HG02623 (cell line): ENCODE measurements around the gene HOXB2.

Experiments used
- ATAC-seq: cut with Tn5 transposase; IDR thresholded peaks from one replicate; pipeline ENCODE4 v1.9.1; 2021; ENCODE audit warnings: moderate library complexity; ENCODE audit not compliant: unreplicated experiment

The HOXB2 gene

DNA sequence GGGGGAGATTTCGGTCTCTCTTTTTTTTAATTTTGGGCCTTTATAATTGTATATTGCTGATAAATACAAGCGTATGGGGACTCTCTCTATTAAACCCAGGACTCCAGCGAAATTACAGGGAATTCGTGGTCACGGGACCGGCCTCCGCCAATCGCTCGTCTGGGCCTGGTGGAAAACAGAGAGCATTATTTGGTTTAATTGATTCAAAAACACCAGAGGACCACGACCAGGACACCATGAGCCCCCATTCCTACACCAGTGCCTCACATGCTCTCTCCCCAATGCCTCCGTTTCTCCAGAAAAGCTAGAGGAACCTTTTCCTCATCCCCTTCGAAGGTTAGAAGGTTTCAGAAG is at the start of gene HOXB2:
TSS of gene HOXB2 (minus strand) at position 88 of the 354 bp plus-strand sequence. CDS start 198 bp downstream, outside the sequence.
- ATAC-seq: no peak

- no peak for ATAC-seq
Measured at GRCh38 chr17:48593840-48594537, 49.1 kb upstream of the HOXB2 start.

GRCh38 chr17:48593126-48593829 is 48.4 kb upstream of the HOXB2 start, which contains the start of gene HOXB5:
TSS of gene HOXB5 (minus strand) at chr17:48593779. CDS start at chr17:48593682, 97 bp downstream.
- ATAC-seq: no peak

GRCh38 chr17:48592577-48592976 is 47.7 kb upstream of the HOXB2 start:
- ATAC-seq: no peak

DNA sequence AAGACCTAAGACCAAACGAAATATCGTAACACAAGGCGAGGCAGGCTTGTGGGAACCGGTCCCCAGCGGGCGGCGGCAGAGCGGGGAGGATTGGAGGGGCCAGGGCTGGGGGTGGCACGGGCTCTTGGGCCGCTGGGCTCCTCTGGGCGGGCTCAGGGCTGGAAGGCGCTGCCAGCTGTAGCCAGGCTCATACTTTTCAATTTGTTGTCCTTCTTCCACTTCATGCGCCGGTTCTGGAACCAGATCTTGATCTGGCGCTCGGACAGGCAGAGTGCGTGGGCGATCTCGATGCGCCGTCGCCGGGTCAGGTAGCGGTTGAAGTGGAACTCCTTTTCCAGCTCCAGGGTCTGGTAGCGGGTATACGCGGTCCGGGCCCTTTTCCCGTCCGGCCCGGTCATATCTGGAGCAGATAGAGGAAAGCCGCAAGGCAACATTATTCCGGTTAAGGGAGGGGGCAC is 47.2 kb upstream of the HOXB2 start:
- no peak for ATAC-seq

- no peak for ATAC-seq
Measured at GRCh38 chr17:48591255-48592056, 46.5 kb upstream of the HOXB2 start.

DNA sequence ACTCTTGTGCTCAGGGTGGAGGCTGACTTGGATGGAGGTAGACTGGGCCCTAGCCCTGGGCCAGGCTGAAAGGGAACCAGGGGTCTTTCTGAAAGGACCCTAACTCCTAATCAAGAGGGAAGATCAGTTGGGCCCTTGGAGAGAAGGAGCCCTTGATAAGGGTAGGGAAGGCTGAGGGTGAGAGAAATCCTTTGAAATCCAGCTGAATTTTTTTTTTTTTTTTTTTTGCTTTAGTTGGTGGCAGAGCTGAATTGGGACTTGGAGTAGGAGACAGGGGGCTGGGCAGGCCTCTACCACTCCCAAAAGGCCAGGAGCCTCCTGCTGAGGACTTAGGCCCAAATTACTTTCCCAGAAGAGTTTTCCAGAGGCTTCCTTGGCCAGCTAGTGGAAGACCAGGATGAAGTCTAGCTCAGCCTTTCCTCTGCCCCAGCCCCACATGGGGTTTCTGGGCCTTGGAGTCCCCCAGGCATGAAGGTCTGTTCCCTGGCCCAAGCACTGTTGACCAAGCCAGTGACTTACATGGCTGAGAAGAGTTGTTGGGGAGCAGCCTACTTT is 45.8 kb upstream of the HOXB2 start:
- ATAC-seq: no peak

- no peak for ATAC-seq
Measured at GRCh38 chr17:48589831-48590606, 45.1 kb upstream of the HOXB2 start, which contains the start of gene HOXB3. TSS of gene HOXB3 (minus strand) at chr17:48590241. CDS start at chr17:48552474, 37,767 bp downstream.

- ATAC-seq: no peak
Measured at GRCh38 chr17:48589060-48589830, 44.3 kb upstream of the HOXB2 start.

- no peak for ATAC-seq
Measured at GRCh38 chr17:48588528-48588927, 43.6 kb upstream of the HOXB2 start.

GRCh38 chr17:48588074-48588415 is 43.1 kb upstream of the HOXB2 start:
- ATAC-seq: no peak

GRCh38 chr17:48587276-48588073 is 42.6 kb upstream of the HOXB2 start:
- no peak for ATAC-seq

- no peak for ATAC-seq
Measured at GRCh38 chr17:48586355-48587258, 41.7 kb upstream of the HOXB2 start.

- ATAC-seq: no peak
Measured at GRCh38 chr17:48584223-48584741, 39.4 kb upstream of the HOXB2 start.

- ATAC-seq: no peak
Measured at GRCh38 chr17:48583708-48584222, 38.9 kb upstream of the HOXB2 start.

DNA sequence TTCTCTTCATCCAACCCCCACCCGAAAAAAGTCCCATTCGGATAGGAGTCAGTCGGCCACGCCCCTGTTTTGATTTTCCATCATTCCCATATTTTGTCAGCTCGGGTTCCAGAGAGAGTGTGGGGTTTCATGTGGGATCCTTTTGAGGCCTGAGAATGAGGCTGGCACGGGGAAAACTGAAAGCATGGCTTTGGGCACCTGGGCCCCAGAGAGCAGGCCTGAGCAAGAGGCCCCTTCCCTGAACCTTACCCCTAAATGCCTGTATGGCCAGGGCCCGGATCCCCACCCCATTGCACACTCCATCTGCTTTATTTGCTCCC is 37.8 kb upstream of the HOXB2 start:
- no peak for ATAC-seq

DNA sequence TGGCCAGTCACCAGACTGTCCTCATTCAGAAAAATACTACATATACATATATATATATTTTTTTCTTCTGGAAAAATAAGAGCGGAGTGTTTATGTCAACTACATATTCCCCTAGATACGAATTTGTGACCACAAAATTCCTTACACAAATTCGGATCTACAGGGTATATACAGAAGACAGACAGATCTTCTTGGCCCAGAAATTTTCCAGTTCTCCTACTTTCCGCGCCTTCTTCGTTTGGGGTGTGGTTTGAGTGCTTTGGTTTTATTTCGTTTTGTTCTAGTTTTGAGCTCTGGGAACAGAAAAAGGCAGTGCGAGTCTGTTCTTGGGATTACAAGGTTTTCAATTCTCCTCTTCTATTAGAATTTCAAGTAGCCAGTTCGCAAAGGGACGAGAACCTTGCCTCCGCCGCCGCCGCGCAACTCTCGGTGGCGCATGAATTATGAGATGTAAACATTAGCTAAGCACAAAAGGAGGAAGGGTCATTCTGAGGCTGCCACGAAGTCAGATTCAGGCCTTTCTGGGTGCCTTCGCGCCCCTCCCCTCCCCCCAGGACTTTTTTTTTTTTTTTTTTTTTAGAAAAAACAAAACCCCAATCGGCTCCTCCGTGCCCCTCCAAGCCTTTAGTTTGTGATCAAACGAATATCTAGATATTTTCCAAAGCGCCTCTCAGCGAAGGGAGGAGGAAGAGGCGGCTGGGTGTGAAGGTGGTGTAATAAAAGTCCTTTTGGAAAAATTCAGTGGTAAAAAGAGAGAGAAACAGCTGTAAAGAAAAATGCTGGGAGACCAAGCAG is 35.0 kb upstream of the HOXB2 start:
- no peak for ATAC-seq
